CD4-positive, CD25-positive, alpha-beta regulatory T cell (primary cell): ENCODE data around the gene BBS9. TPM values are rescaled to one million over a fixed set of nuclear protein-coding genes. Genes with fewer than 3 reads are reported as not detected.

Experiments
- ATAC-seq, 2 donors: fragments of 150-1000 bp; cut with Tn5 transposase; one replicate each; pipeline ENCODE4 v1.10.0; 2021; ENCODE audit warnings: low read depth in 2 of 2, moderate number of reproducible peaks in 2 of 2, moderate library complexity in 1 of 2
- DNase-seq, 3 donors: peaks; one replicate each; pipeline versions ENCODE4 v3.0.0 to v3.0.0-alpha.2; 2012 to 2022; ENCODE audit warnings: mixed read lengths in 1 of 3
- H3K27ac ChIP-seq: one replicate; pipeline ENCODE4 v1.7.0; 2013; ENCODE audit warnings: mild to moderate bottlenecking, low read length; ENCODE audit not compliant: insufficient read depth, poor library complexity, severe bottlenecking
- H3K27me3 ChIP-seq: one replicate; pipeline ENCODE4 v1.7.0; 2013; ENCODE audit warnings: low read length; ENCODE audit not compliant: control insufficient read depth, insufficient read depth
- H3K36me3 ChIP-seq: one replicate; pipeline ENCODE4 v1.7.0; 2013; ENCODE audit warnings: mild to moderate bottlenecking, low read length, moderate library complexity; ENCODE audit not compliant: control insufficient read depth, insufficient read depth
- H3K4me1 ChIP-seq: 2 replicates; pipeline ENCODE4 v1.7.0; 2013; ENCODE audit warnings: mild to moderate bottlenecking, low read length; ENCODE audit not compliant: insufficient read depth, control insufficient read depth, poor library complexity, severe bottlenecking
- H3K4me3 ChIP-seq: one replicate; pipeline ENCODE4 v1.7.0; 2013; ENCODE audit warnings: low read depth, mild to moderate bottlenecking, low read length, moderate library complexity
- H3K9me3 ChIP-seq, 2 experiments: 1 replicate in 1 of 2; 2 replicates in 1 of 2; pipeline ENCODE4 v1.7.0; 2013; ENCODE audit warnings: low read length in 2 of 2, mild to moderate bottlenecking in 1 of 2, moderate library complexity in 1 of 2; ENCODE audit not compliant: control insufficient read depth in 2 of 2
- H3K27ac Mint-ChIP-seq, 3 donors: one replicate each; pipeline ENCODE4 v1.8.0; 2020 to 2022; ENCODE audit warnings: mild to moderate bottlenecking in 3 of 3, mixed read lengths in 3 of 3, moderate library complexity in 2 of 3
- H3K27me3 Mint-ChIP-seq: one replicate; pipeline ENCODE4 v1.8.0; 2022; ENCODE audit warnings: mild to moderate bottlenecking, mixed read lengths
- H3K36me3 Mint-ChIP-seq: one replicate; pipeline ENCODE4 v1.8.0; 2020; ENCODE audit warnings: mixed read lengths
- H3K4me1 Mint-ChIP-seq, 4 donors: one replicate each; pipeline ENCODE4 v1.8.0; 2020 to 2022; ENCODE audit warnings: mixed read lengths in 4 of 4, mild to moderate bottlenecking in 1 of 4
- H3K4me3 Mint-ChIP-seq, 4 donors: one replicate each; pipeline ENCODE4 v1.8.0; 2020 to 2022; ENCODE audit warnings: mild to moderate bottlenecking in 4 of 4, mixed read lengths in 4 of 4, moderate library complexity in 3 of 4
- H3K9me3 Mint-ChIP-seq, 7 donors: one replicate each; pipeline ENCODE4 v1.8.0; 2020 to 2022; ENCODE audit warnings: mixed read lengths in 7 of 7, mild to moderate bottlenecking in 3 of 7, moderate library complexity in 2 of 7
- polyA plus RNA-seq, 4 donors: library from polyadenylated mRNA; unstranded; fragments of 300-500 nt; fragmentation: Illumina TruSeq; gene quantifications; one replicate each; pipeline ENCODE4 v1.2.3, GENCODE V29; 2021
- total RNA-seq: library from RNA; stranded (reverse); gene quantifications from one replicate; pipeline ENCODE4 v1.2.3, GENCODE V29; 2022

The BBS9 gene
- total and polyA plus RNA-seq, 5 donors from 2014 or later, result 8.1 to 18.7 (median 13.2) TPM

GRCh38 chr7:33129806-33130153 lies 416 bp downstream of the BBS9 start:
- H3K9me3 ChIP-seq, result peaks cover 0 to 4% of the 10 kb centered on the region in 2 experiments
- no peaks in the 10 kb centered on the region for H3K27me3 ChIP-seq
- peaks cover 24% of the 10 kb centered on the region for H3K4me1 ChIP-seq
- Mint-ChIP-seq H3K4me1 (peaks cover 14 to 34% (median 20%) of the 10 kb centered on the region in 4 donors), H3K9me3 (no peaks in the 10 kb centered on the region), H3K4me3 (peak overlapping the region; percentile 97 to 99 (median 97)), H3K36me3 (no peaks in the 10 kb centered on the region), H3K27ac (peak overlapping the region in 2 of 3 donors; percentile 94 to 96), H3K27me3 (peaks cover 4% of the 10 kb centered on the region)
- DNase-seq (peak in 1 of 3 donors; percentile 39), ATAC-seq (no peak)
- peak overlapping the region; percentile 76 for H3K27ac ChIP-seq
- H3K36me3 ChIP-seq, result no peaks in the 10 kb centered on the region
- H3K4me3 ChIP-seq, result peak overlapping the region; percentile 83

GRCh38 chr7:33130184-33130583 lies 820 bp downstream of the BBS9 start:
- Histone ChIP-seq H3K4me3 (peak overlapping the region; percentile 83), H3K36me3 (no peaks in the 10 kb centered on the region), H3K27me3 (no peaks in the 10 kb centered on the region), H3K4me1 (peaks cover 24% of the 10 kb centered on the region), H3K9me3 (peaks cover 2 to 6% of the 10 kb centered on the region in 2 experiments), H3K27ac (peak overlapping the region; percentile 76)
- Mint-ChIP-seq H3K27me3 (peaks cover 4% of the 10 kb centered on the region), H3K27ac (peak overlapping the region in 2 of 3 donors; percentile 94 to 96), H3K4me1 (peaks cover 14 to 34% (median 20%) of the 10 kb centered on the region in 4 donors), H3K36me3 (peaks cover under 1% of the 10 kb centered on the region), H3K9me3 (peaks cover 0 to under 1% (median 0%) of the 10 kb centered on the region in 7 donors), H3K4me3 (peak overlapping the region; percentile 97 to 99 (median 97))
- DNase-seq (peak in 1 of 3 donors; percentile 59), ATAC-seq (no peak)

DNA sequence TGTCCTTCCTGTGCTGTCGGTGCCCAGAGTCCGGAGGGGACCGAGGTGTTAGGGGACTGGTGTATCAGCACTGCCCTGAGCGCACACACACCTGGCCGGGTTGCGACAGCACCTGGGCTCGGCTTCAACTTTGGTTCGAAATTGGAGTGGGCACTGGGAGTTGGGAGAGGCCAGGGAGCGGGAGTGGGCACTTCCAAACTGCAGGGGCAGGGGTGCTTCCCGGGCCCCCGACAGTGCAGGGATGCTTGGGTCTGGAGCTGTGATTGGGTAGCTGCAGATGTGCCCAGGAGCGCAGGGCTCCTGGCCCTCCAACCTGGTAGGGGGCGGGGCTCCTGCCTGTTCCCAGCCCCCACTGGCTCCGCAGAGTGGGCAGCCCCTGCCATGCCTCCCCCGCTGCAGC lies 7.7 kb downstream of the BBS9 start:
- H3K27me3 ChIP-seq, result no peaks in the 10 kb centered on the region
- H3K27ac ChIP-seq, result no peak overlapping the region
- H3K4me3 ChIP-seq, result no peak overlapping the region
- peaks cover 9 to 12% of the 10 kb centered on the region in 2 experiments for H3K9me3 ChIP-seq
- Mint-ChIP-seq H3K4me1 (peaks cover 8 to 18% (median 11%) of the 10 kb centered on the region in 4 donors), H3K36me3 (peaks cover 8% of the 10 kb centered on the region), H3K9me3 (peaks cover 4 to 15% (median 5%) of the 10 kb centered on the region in 7 donors), H3K27me3 (no peaks in the 10 kb centered on the region), H3K27ac (no peak overlapping the region), H3K4me3 (no peak overlapping the region)
- ATAC-seq, result no peak
- DNase-seq, result no peak
- H3K4me1 ChIP-seq, result no peaks in the 10 kb centered on the region
- H3K36me3 ChIP-seq, result no peaks in the 10 kb centered on the region

DNA sequence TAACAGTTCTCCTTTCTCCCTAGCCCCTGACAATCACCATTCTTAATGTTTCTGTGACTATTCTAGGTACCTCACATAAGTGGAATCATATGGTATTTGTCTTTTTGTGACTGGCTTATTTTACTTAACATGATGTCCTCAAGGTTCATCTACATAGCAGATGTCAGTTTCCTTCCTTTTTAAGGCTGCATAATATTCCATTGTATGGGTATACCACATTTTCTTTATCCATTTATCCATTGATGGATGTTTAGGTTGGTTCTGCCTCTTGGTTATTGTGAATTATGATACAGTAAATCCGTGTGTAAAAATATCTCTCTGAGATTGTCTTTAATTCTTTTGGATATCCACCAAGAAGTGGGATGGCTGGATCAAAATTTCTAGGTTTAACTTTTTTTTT lies 13.2 kb downstream of the BBS9 start:
- no peak overlapping the region for H3K4me3 ChIP-seq
- H3K36me3 Mint-ChIP-seq, result peaks cover 12% of the 10 kb centered on the region
- no peak overlapping the region for H3K4me3 Mint-ChIP-seq
- DNase-seq (no peak), ATAC-seq (no peak)
- no peak overlapping the region for H3K27ac ChIP-seq
- peaks cover 5 to 19% (median 6%) of the 10 kb centered on the region in 4 donors for H3K4me1 Mint-ChIP-seq
- H3K9me3 ChIP-seq, result no peaks in the 10 kb centered on the region
- no peaks in the 10 kb centered on the region for H3K27me3 ChIP-seq
- no peaks in the 10 kb centered on the region for H3K4me1 ChIP-seq
- H3K27me3 Mint-ChIP-seq, result no peaks in the 10 kb centered on the region
- no peaks in the 10 kb centered on the region for H3K36me3 ChIP-seq
- peaks cover 0 to 13% (median 2%) of the 10 kb centered on the region in 7 donors for H3K9me3 Mint-ChIP-seq
- H3K27ac Mint-ChIP-seq, result no peak overlapping the region

- no peak overlapping the region for H3K27ac ChIP-seq
- no peaks in the 10 kb centered on the region for H3K36me3 ChIP-seq
- H3K4me1 ChIP-seq, result no peaks in the 10 kb centered on the region
- no peaks in the 10 kb centered on the region for H3K27me3 ChIP-seq
- DNase-seq (peak in 1 of 3 donors; percentile 10), ATAC-seq (no peak)
- peaks cover 21% of the 10 kb centered on the region for H3K36me3 Mint-ChIP-seq
- H3K9me3 Mint-ChIP-seq, result peaks cover 0 to 9% (median 2%) of the 10 kb centered on the region in 7 donors
- H3K27ac Mint-ChIP-seq, result no peak overlapping the region
- H3K4me3 ChIP-seq, result no peak overlapping the region
- H3K27me3 Mint-ChIP-seq, result no peaks in the 10 kb centered on the region
- no peaks in the 10 kb centered on the region for H3K9me3 ChIP-seq
- H3K4me3 Mint-ChIP-seq, result no peak overlapping the region
- peaks cover 0 to 17% (median 8%) of the 10 kb centered on the region in 4 donors for H3K4me1 Mint-ChIP-seq
These were observed 14.8 kb downstream of the BBS9 start for GRCh38 chr7:33143996-33144718.

- Mint-ChIP-seq H3K27ac (no peak overlapping the region), H3K36me3 (peaks cover 25% of the 10 kb centered on the region), H3K9me3 (peaks cover 0 to 6% (median 2%) of the 10 kb centered on the region in 7 donors), H3K4me1 (peaks cover 0 to 13% (median 8%) of the 10 kb centered on the region in 4 donors), H3K4me3 (no peak overlapping the region), H3K27me3 (no peaks in the 10 kb centered on the region)
- DNase-seq, result no peak
- Histone ChIP-seq H3K27ac (no peak overlapping the region), H3K27me3 (no peaks in the 10 kb centered on the region), H3K4me1 (no peaks in the 10 kb centered on the region), H3K36me3 (no peaks in the 10 kb centered on the region), H3K4me3 (no peak overlapping the region), H3K9me3 (no peaks in the 10 kb centered on the region)
- ATAC-seq, result no peak
These were observed 15.8 kb downstream of the BBS9 start for GRCh38 chr7:33145156-33145555.

DNA sequence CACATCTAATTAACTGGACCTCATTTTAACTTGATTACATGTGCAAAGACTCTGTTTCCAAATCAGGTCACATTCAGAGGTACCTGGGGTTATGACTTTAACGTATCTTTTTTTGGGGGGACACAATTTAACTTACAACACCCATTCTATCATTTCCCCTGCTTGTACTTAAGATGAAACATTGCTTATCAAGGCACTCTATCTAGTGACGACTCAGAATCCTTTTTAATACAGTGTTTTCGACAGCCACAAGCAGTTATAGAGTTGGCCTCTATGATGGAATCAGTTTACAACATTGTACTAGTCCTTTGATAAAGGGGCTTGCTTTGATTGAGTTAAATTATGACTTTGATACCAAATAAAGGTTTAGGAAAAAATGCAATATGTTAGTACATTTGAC lies 22.7 kb downstream of the BBS9 start:
- Mint-ChIP-seq H3K4me3 (no peak overlapping the region), H3K27ac (no peak overlapping the region), H3K4me1 (peaks cover 0 to 8% (median 2%) of the 10 kb centered on the region in 4 donors), H3K9me3 (no peaks in the 10 kb centered on the region), H3K36me3 (peaks cover 28% of the 10 kb centered on the region), H3K27me3 (no peaks in the 10 kb centered on the region)
- Histone ChIP-seq H3K9me3 (no peaks in the 10 kb centered on the region), H3K27me3 (no peaks in the 10 kb centered on the region), H3K27ac (no peak overlapping the region), H3K36me3 (no peaks in the 10 kb centered on the region), H3K4me3 (no peak overlapping the region), H3K4me1 (no peaks in the 10 kb centered on the region)
- DNase-seq (no peak), ATAC-seq (no peak)

DNA sequence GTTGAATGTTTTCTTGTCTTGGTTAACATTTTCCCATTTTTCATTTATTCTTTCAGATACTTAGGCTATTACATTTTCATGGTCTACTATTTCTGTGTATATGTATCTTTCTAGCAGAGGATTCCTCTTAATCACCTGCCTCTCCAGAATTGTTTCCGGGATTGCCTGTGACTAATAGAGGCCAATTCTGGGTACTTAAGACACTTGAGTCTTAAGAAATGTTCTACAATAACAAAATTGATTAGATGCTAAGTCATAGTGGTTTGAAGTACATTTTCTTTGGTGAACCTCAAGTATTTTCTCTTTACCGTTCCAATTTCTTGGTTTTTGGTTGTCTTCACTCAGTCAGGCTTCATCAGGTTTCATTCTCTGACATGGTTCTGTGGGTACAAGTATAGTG lies 26.4 kb downstream of the BBS9 start:
- no peak overlapping the region for H3K4me3 ChIP-seq
- H3K9me3 Mint-ChIP-seq, result no peaks in the 10 kb centered on the region
- peaks cover 29% of the 10 kb centered on the region for H3K36me3 Mint-ChIP-seq
- ATAC-seq (no peak), DNase-seq (no peak)
- no peaks in the 10 kb centered on the region for H3K27me3 ChIP-seq
- H3K27ac Mint-ChIP-seq, result no peak overlapping the region
- H3K4me1 Mint-ChIP-seq, result peaks cover 0 to 3% (median 0%) of the 10 kb centered on the region in 4 donors
- no peak overlapping the region for H3K4me3 Mint-ChIP-seq
- H3K4me1 ChIP-seq, result no peaks in the 10 kb centered on the region
- no peaks in the 10 kb centered on the region for H3K27me3 Mint-ChIP-seq
- no peaks in the 10 kb centered on the region for H3K36me3 ChIP-seq
- no peaks in the 10 kb centered on the region for H3K9me3 ChIP-seq
- H3K27ac ChIP-seq, result no peak overlapping the region
